GM20000 (cell line): ENCODE measurements around the gene SRRM5.
A peak's percentile ranks its signal among the peaks of the same experiment; 100 is the strongest.
"Not testable (repeated sequence)": the region's sequence is repeated elsewhere in the genome, so short reads cannot be mapped to it uniquely, and the experiment has no call there.

Experiments
- DNase-seq: peaks from one replicate; pipeline ENCODE4 v3.0.0; 2012; ENCODE audit warnings: low spot score
- TF ChIP-seq, protein P1 (sequence below): IDR thresholded peaks from 2 replicates; pipeline ENCODE4 v1.5.1; 2012; ENCODE audit warnings: mild to moderate bottlenecking, control low read depth; ENCODE audit errors: extremely low read depth, missing control alignments

The SRRM5 gene

DNA sequence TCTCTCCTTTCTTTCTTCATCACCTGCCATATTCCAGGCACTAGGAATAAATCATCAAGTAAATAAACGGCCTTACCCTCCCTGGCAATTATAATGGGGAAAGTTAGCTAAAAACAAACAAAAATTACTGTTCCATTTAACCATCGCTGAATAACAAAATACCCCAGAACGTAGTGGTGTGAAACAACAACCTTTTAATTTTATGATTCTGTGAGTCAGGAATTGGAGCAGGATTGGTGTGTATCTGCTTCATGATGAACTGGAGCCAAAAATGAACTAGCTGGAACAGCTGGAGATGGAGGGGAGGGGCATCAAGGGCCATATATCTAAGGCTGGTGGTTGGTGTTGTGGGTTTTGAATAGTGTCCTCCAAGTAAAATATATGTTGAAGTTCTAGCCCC lies 31.4 kb downstream of the SRRM5 start:
- DNase-seq: no peak
- TF ChIP-seq, protein P1, sequence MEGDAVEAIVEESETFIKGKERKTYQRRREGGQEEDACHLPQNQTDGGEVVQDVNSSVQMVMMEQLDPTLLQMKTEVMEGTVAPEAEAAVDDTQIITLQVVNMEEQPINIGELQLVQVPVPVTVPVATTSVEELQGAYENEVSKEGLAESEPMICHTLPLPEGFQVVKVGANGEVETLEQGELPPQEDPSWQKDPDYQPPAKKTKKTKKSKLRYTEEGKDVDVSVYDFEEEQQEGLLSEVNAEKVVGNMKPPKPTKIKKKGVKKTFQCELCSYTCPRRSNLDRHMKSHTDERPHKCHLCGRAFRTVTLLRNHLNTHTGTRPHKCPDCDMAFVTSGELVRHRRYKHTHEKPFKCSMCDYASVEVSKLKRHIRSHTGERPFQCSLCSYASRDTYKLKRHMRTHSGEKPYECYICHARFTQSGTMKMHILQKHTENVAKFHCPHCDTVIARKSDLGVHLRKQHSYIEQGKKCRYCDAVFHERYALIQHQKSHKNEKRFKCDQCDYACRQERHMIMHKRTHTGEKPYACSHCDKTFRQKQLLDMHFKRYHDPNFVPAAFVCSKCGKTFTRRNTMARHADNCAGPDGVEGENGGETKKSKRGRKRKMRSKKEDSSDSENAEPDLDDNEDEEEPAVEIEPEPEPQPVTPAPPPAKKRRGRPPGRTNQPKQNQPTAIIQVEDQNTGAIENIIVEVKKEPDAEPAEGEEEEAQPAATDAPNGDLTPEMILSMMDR: no peak

DNA sequence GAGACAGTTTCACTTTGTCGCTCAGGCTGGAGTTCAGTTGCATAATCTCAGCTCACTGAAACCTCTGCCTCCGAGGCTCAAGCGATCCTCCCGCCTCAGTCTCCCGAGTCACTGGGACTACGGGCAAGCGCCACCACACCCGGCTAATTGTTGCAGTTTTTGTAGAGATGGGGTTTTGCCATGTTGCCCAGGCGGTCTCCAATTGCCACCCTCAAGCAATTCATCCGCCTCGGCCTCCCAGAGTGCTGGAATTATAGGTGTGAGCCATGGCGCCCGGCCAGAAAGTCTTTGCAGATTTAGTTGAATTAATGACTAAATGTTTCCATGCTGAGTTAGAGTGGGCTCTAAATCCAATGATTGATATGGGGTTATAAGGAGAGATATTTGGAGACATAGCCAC lies 32.3 kb downstream of the SRRM5 start:
- no peak for DNase-seq
- TF ChIP-seq, protein P1: no peak

DNA sequence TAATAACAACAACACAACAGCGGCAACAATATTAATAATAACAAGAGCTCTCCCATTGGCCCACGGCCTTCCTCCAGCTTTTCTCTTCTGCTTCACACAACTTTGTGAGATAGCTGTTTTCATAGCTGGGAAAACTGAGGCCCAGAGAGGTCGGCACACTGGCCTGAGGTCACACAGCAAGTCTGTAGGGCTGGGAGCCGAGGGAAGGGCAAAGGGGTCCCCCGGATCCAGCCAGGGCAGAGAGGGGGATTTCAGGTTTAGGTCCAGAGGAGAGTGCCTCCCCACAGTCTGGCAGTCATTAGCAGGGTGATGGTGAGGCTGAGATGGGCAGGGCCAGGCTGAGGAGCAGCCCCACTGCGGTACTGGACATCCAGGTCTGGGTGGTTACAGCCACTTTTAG lies 36.7 kb downstream of the SRRM5 start:
- DNase-seq: no peak
- TF ChIP-seq, protein P1: no peak

DNA sequence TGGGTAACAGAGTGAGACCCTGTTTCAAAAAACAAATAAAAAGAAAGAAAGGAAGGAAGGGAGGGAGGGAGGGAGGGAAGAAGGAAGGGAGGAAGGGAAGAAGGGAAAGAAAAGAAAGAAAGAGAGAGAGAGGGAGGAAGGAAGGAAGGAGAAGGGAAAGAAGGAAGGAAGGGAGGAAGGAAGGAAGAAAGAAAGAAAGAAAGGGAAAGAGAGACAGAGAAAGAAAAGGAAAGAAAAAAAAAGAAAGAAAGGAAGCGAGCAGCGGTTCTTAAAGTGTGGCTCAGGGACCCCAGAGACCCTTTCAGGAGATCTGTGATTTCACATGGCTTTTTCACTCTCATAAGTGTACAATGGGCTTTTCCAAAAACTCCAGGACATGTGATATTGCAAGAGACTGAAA lies 37.6 kb downstream of the SRRM5 start:
- TF ChIP-seq, protein P1: no peak

DNA sequence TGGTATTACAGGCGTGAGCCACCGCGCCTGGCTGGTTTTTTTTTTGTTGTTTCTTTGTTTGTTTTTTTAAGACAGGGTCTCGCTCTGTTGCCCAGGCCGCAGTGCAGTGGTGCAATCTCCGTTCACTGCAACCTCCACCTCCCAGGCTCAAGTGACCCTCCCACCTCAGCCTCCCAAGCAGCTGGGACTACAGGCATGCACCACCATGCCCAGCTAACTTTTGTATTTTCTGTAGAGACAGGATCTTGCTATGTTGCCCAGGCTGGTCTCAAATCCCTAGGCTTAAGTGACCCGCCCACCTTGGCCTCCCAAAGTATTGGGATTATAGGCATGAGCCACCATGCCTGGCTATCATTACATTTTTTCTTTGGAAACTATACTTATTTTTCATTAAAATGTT lies 38.4 kb downstream of the SRRM5 start:
- not testable (repeated sequence) for DNase-seq

More for the DNA sequence above, 37.6 kb downstream of the SRRM5 start:
- no peak for DNase-seq

DNA sequence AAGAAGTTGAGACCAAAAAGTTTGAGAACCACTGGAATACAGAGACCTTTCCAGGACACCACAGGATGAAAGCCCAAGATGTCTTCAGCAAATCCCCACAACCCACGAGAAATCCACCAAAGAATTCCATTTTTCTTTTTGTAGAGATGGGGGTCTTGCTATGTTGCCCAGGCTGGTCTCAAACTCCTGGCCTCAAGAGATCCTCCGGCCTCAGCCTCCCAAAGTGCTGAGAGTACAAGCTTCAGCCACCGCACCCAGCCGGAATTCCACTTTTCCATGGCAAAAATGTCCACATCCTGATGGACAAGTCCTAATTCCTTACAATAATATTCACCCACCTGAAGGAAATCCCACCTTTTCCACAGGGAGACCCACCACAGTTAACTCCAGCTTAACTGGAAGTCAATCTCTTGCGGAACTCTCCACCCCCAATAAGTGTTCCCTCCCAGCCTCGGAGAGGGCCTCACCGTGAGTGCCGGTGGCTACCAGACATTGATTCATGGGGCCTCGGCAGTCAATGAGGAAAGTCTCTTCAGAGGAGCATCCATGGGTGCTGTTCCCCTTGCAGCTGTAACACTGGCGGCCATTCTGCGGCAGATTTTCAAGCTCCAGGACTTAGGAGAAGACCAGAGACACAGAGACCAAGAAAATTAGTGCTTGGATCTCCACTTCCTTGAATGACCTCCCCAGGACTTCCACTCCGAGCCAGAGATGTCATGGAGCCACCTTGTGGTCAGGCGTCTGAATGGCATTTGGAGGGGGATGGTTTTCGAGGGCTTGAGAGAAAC lies 40.1 kb downstream of the SRRM5 start:
- DNase-seq: peak; percentile 70
- TF ChIP-seq, protein P1: peak; percentile 57

DNA sequence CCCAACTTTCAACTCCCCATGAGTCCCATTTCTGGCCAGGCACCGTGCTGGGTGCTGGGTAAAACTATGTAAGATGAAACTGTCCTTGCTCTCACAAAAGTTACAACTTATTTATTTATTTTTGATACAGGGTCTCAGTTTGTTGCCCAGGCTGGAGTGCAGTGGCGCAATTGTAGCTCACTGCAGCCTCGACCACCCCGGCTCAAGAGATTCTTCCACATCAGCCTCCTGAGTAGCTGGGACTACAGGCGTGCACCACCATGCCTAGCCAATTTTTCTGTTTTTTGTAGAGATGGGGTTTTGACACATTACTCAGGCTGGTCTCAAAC lies 40.6 kb downstream of the SRRM5 start:
- no peak for DNase-seq
- TF ChIP-seq, protein P1: no peak

DNA sequence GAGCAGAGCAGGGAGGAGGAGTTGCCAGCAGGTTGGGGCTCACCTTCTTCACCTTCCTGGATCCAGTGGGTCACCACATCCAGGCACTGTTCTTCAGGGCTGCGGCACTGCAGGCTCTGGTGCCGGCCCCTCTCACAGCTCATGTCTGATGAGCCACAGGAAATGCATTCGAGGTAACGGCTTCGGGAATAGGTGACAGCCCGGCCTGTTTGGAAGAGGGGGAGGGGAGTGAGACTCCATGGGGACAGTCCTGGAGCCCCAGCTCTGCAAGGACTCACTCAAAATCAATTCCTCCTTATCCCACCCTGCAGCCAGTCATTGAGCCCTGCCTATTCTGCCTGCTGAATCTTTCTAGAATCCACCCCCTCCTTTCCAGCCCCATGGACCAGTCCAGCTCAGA lies 44.5 kb downstream of the SRRM5 start:
- no peak for DNase-seq
- TF ChIP-seq, protein P1: no peak
